Gastrocnemius medialis (tissue), 4 donors: ENCODE results near the gene TBCK. TPM values are rescaled to one million over a fixed set of nuclear protein-coding genes. Genes with fewer than 3 reads are reported as not detected.
A peak's percentile ranks its signal among the peaks of the same experiment; 100 is the strongest.

Experiments used
- ATAC-seq, 2 donors: fragments of 150-250 bp; one replicate each; pipeline ENCODE4 v1.9.1; 2016
- DNase-seq, 2 donors: peaks; one replicate each; pipeline ENCODE4 v3.0.0-alpha.2; 2019
- H3K27ac ChIP-seq, 4 donors: fragments of 200-600 bp; sonication (generic); 1 replicate in 1 of 4; 2 replicates in 3 of 4; pipeline ENCODE4 v1.5.1; 2016 to 2018; ENCODE audit warnings: mild to moderate bottlenecking in 2 of 4, moderate library complexity in 1 of 4
- H3K27me3 ChIP-seq, 3 donors: fragments of 200-600 bp; sonication (generic) in 2 of 3; 1 replicate in 1 of 3; 2 replicates in 2 of 3; pipeline versions ENCODE4 v1.5.1 to v1.6.0; 2016 to 2019; ENCODE audit warnings: mild to moderate bottlenecking in 1 of 3, moderate library complexity in 1 of 3
- H3K36me3 ChIP-seq, 2 donors: fragments of 200-600 bp; sonication (generic) in 1 of 2; one replicate each; pipeline ENCODE4 v1.5.1; 2017 to 2018
- H3K4me1 ChIP-seq, 2 donors: fragments of 200-600 bp; sonication (generic) in 1 of 2; one replicate each; pipeline ENCODE4 v1.5.1; 2016 to 2017; ENCODE audit warnings: mild to moderate bottlenecking in 2 of 2
- H3K4me3 ChIP-seq, 4 donors: fragments of 200-600 bp; sonication (generic) in 3 of 4; 1 replicate in 1 of 4; 2 replicates in 3 of 4; pipeline ENCODE4 v1.5.1; 2016 to 2019; ENCODE audit warnings: mild to moderate bottlenecking in 2 of 4
- H3K9me3 ChIP-seq, 3 donors: fragments of 200-600 bp; sonication (generic) in 2 of 3; 1 replicate in 1 of 3; 2 replicates in 2 of 3; pipeline ENCODE4 v1.5.1; 2016 to 2019
- POLR2A ChIP-seq, 2 donors: fragments of 450-650 bp; IDR thresholded peaks; one replicate each; pipeline ENCODE4 v1.6.1; 2017; ENCODE audit warnings: antibody characterized with exemption in 2 of 2, mild to moderate bottlenecking in 2 of 2, moderate library complexity in 2 of 2
- in situ Hi-C, 4 donors: fragments of 200-750 bp; cut with MboI; loops; one replicate each; pipeline versions ENCODE4 v1.15.0 to v1.8.0; 2017; ENCODE audit warnings: low sequenced_read_pairs in 4 of 4
- intact Hi-C: fragments of 100-400 bp; cut with DNase I; formaldehyde crosslinking; loops from one replicate; pipeline ENCODE4 v1.15.1; 2023; ENCODE audit warnings: low total_unique reads
- total RNA-seq, 4 donors: library from RNA; depleted of rRNA; stranded (reverse); fragments of >200 nt; gene quantifications; one replicate each; pipeline versions ENCODE4 v1.1.0 to v1.2.3, GENCODE V29; 2016
- TF ChIP-seq, protein P1 (sequence below), 5 experiments: fragments of 450-650 bp in 3 of 5; fragments of 200-600 bp in 2 of 5; sonication (generic) in 2 of 5; IDR thresholded peaks in 4 of 5; conservative IDR thresholded peaks in 1 of 5; 1 replicate in 4 of 5; 2 replicates in 1 of 5; pipeline ENCODE4 v1.5.1; 2016 to 2019; ENCODE audit warnings: antibody characterized with exemption in 5 of 5, mild to moderate bottlenecking in 3 of 5, moderate library complexity in 3 of 5

The TBCK gene
- total RNA-seq, 4 donors from 2014 or later: 8.1 to 17.7 (median 12.2) TPM

DNA sequence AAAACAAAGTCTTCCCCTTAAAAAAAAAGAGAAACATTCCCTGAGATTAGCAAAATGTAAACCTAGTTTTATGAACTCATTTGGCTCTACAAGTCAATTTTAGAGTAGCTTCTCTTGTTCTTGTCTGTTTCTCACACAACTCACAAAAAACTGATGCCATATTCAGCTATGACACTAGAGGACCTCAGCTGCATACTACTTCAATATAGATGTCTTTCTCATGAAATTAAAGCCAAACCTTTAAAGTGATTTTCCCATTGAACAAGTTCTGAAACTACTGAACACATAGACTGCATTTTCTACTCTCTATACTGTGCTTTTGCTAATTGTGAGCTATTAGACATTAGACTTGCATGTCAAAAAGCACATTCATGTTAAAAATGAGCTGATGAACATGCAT lies 49.8 kb downstream of the TBCK start:
- intact Hi-C loops (loop anchor here (5.0 kb wide), 1 partner anchor 236 kb away; no protein-coding TSS in a partner anchor), in situ Hi-C loops (no loop called here)
- Histone ChIP-seq H3K4me3 (no peak overlapping the region), H3K36me3 (no peaks in the 10 kb centered on the region), H3K27ac (no peak overlapping the region), H3K4me1 (peaks cover 0 to 6% of the 10 kb centered on the region in 2 donors), H3K27me3 (no peaks in the 10 kb centered on the region), H3K9me3 (no peaks in the 10 kb centered on the region)
- DNase-seq (no peak), ATAC-seq (no peak)
- TF ChIP-seq, protein P1, sequence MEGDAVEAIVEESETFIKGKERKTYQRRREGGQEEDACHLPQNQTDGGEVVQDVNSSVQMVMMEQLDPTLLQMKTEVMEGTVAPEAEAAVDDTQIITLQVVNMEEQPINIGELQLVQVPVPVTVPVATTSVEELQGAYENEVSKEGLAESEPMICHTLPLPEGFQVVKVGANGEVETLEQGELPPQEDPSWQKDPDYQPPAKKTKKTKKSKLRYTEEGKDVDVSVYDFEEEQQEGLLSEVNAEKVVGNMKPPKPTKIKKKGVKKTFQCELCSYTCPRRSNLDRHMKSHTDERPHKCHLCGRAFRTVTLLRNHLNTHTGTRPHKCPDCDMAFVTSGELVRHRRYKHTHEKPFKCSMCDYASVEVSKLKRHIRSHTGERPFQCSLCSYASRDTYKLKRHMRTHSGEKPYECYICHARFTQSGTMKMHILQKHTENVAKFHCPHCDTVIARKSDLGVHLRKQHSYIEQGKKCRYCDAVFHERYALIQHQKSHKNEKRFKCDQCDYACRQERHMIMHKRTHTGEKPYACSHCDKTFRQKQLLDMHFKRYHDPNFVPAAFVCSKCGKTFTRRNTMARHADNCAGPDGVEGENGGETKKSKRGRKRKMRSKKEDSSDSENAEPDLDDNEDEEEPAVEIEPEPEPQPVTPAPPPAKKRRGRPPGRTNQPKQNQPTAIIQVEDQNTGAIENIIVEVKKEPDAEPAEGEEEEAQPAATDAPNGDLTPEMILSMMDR (IDR thresholded peaks at IDR 0.05 in 4 of 5, conservative IDR thresholded peaks at IDR 0.05 in 1 of 5): peak in 2 of 5 experiments; percentile 26 to 35
- no peak for TF ChIP-seq POLR2A (IDR thresholded peaks at IDR 0.05)

DNA sequence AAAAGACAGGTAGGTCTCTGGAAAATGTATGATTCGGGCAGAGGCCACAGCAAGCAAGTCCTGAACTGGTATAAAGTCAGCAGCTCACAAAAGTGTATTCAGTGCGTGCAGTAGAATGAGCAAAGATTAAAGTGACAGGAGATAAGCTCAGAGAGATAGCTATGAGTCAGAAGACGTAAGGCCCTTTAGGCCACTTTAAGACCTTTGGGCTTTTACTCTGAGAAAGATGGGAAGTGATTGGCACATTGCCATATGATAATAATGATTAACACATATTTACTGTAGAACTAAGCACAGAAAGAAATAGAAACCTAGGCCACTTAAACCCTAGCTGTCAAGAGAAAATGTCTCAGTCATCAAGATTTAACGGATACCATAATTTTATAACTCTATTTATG lies 51.7 kb downstream of the TBCK start:
- no peak overlapping the region for H3K4me3 ChIP-seq
- H3K4me1 ChIP-seq: peaks cover 0 to 3% of the 10 kb centered on the region in 2 donors
- no peaks in the 10 kb centered on the region for H3K36me3 ChIP-seq
- no peaks in the 10 kb centered on the region for H3K27me3 ChIP-seq
- TF ChIP-seq, protein P1 (IDR thresholded peaks at IDR 0.05 in 4 of 5, conservative IDR thresholded peaks at IDR 0.05 in 1 of 5): no peak
- TF ChIP-seq POLR2A (IDR thresholded peaks at IDR 0.05): no peak
- no peaks in the 10 kb centered on the region for H3K9me3 ChIP-seq
- DNase-seq (no peak), ATAC-seq (no peak)
- in situ Hi-C loops: no loop called here
- intact Hi-C loops: no loop called here
- H3K27ac ChIP-seq: no peak overlapping the region

DNA sequence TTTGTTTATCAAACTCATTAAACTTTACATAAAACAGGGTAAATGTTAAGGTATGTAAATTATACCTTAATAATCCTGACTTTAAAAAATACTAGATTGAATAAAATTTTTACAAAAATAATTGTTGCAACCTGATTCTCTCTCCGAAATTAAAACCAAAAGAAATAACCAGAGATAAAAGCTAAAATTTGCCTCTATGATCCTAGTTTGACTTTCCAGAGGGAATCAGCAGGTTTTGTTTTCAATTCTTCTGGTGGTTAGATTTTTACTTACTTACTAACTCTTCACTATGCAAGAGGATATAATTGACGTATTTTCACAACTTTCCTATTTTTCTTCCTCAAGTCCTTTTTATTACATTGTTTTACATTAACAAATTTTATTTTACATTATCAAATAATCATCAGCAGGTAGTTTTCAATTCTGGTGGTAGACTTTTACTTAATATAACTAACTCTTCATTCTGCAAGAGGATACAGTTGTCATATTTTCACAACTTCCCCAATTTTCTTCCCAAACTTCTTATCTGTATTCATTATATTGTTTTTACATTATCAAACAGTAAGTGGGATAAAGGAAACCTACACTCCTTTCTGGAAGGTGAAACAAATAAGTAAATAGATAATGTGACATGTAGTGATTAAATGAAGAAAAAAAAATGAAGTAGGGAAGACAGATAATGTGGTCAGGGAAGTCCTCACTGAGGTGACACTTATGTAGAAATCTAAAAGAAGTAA lies 52.2 kb downstream of the TBCK start:
- intact Hi-C loops (no loop called here), in situ Hi-C loops (no loop called here)
- no peaks in the 10 kb centered on the region for H3K4me1 ChIP-seq
- no peaks in the 10 kb centered on the region for H3K36me3 ChIP-seq
- no peaks in the 10 kb centered on the region for H3K9me3 ChIP-seq
- no peak for TF ChIP-seq POLR2A (IDR thresholded peaks at IDR 0.05)
- TF ChIP-seq, protein P1 (IDR thresholded peaks at IDR 0.05 in 4 of 5, conservative IDR thresholded peaks at IDR 0.05 in 1 of 5): no peak
- H3K27ac ChIP-seq: no peak overlapping the region
- DNase-seq: no peak
- no peaks in the 10 kb centered on the region for H3K27me3 ChIP-seq
- no peak overlapping the region for H3K4me3 ChIP-seq
- no peak for ATAC-seq

DNA sequence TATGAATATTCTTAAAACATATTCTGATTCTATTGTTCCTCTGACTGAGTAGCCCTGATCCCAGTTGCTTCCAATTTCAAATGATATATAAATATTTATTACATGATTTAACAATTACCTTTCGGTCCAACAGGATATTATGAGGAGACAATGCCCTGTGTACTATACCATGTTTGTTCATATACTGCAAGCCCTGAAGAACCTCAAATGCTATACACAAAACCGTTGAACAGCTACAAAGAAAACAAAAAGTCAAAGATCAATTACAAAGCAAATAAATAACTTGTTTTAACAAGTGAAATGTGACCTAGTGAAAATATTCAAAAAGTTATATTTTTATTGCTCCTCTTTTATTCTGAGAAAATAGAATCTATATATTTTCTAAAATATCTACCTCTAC lies 54.0 kb downstream of the TBCK start:
- no peaks in the 10 kb centered on the region for H3K27me3 ChIP-seq
- no peak for ATAC-seq
- no peak overlapping the region for H3K4me3 ChIP-seq
- no peaks in the 10 kb centered on the region for H3K36me3 ChIP-seq
- no peak overlapping the region for H3K27ac ChIP-seq
- in situ Hi-C loops (no loop called here), intact Hi-C loops (no loop called here)
- H3K9me3 ChIP-seq: no peaks in the 10 kb centered on the region
- TF ChIP-seq POLR2A (IDR thresholded peaks at IDR 0.05): no peak
- TF ChIP-seq, protein P1 (IDR thresholded peaks at IDR 0.05 in 4 of 5, conservative IDR thresholded peaks at IDR 0.05 in 1 of 5): no peak
- no peaks in the 10 kb centered on the region for H3K4me1 ChIP-seq
- DNase-seq: no peak
